H1 (cell line): ENCODE data around the gene TACC2. TPM values are rescaled to one million over a fixed set of nuclear protein-coding genes. Genes with fewer than 3 reads are reported as not detected.

Experiments
- CTCF ChIA-PET: fragments of 300-600 bp; sonication (Branson Sonifier 250); formaldehyde crosslinking; loops from one replicate; lab custom pipeline; 2021; ENCODE audit not compliant: partially characterized antibody; lab: Charles Lee
- POLR2A ChIA-PET: fragments of 300-600 bp; sonication (Branson Sonifier 250); formaldehyde crosslinking; loops from one replicate; lab custom pipeline; 2021; ENCODE audit warnings: inconsistent platforms; ENCODE audit not compliant: partially characterized antibody; lab: Charles Lee
- DNase-seq, 2 experiments: peaks; one replicate each; pipeline versions ENCODE4 v3.0.0 to v3.0.0-alpha.2; 2010 to 2022; ENCODE audit warnings: low spot score in 2 of 2, low read depth in 1 of 2, mixed read lengths in 1 of 2
- FAIRE-seq: peaks from 2 replicates; lab custom pipeline; 2011; peaks lifted over from hg19 to GRCh38; lab: Jason Lieb, UNC
- H2AFZ ChIP-seq: 2 replicates; pipeline ENCODE4 v1.8.1; 2012; ENCODE audit warnings: low read length, inconsistent platforms
- H2AK5ac ChIP-seq: 2 replicates; pipeline ENCODE4 v1.6.1; 2013; ENCODE audit warnings: low read depth, low read length
- H2BK120ac ChIP-seq: replicated peaks from 2 replicates; pipeline ENCODE3; 2013; ENCODE audit warnings: low read depth, low read length, inconsistent platforms
- H2BK12ac ChIP-seq: 2 replicates; pipeline ENCODE4 v1.6.1; 2013; ENCODE audit warnings: low read depth, low read length
- H2BK15ac ChIP-seq: 2 replicates; pipeline ENCODE4 v1.6.1; 2013; ENCODE audit warnings: low read length
- H2BK20ac ChIP-seq: 2 replicates; pipeline ENCODE4 v1.6.1; 2013; ENCODE audit warnings: low read length
- H2BK5ac ChIP-seq: 2 replicates; pipeline ENCODE4 v1.6.1; 2013; ENCODE audit warnings: low read depth, low read length
- H3K14ac ChIP-seq: 2 replicates; pipeline ENCODE4 v1.6.1; 2013; ENCODE audit warnings: inconsistent platforms; ENCODE audit not compliant: insufficient read length
- H3K18ac ChIP-seq: 2 replicates; pipeline ENCODE4 v1.6.1; 2013; ENCODE audit warnings: low read length; ENCODE audit errors: extremely low read depth
- H3K23ac ChIP-seq: 2 replicates; pipeline ENCODE4 v1.6.1; 2013; ENCODE audit warnings: inconsistent platforms; ENCODE audit not compliant: insufficient read length
- H3K23me2 ChIP-seq: 2 replicates; pipeline ENCODE4 v1.6.1; 2013; ENCODE audit warnings: low read depth, low read length
- H3K27ac ChIP-seq: 2 replicates; pipeline ENCODE4 v1.6.1; 2011; ENCODE audit warnings: low read depth, low read length, inconsistent platforms
- H3K27me3 ChIP-seq, 4 experiments: replicated peaks in 1 of 4; 1 replicate in 1 of 4; 2 replicates in 3 of 4; pipeline versions ENCODE4 v1.6.1 to v1.8.1; 2011 to 2013; ENCODE audit warnings: low read length in 3 of 4, mild to moderate bottlenecking in 3 of 4, inconsistent platforms in 2 of 4, mixed read lengths in 2 of 4, moderate library complexity in 1 of 4; ENCODE audit not compliant: control insufficient read depth in 3 of 4, insufficient read depth in 3 of 4; ENCODE audit errors: extremely low read depth in 1 of 4
- H3K36me3 ChIP-seq, 4 experiments: 2 replicates each; pipeline versions ENCODE4 v1.6.1 to v1.8.1; 2011 to 2013; ENCODE audit warnings: mild to moderate bottlenecking in 4 of 4, low read length in 3 of 4, moderate library complexity in 2 of 4, control low read depth in 1 of 4, inconsistent platforms in 1 of 4; ENCODE audit not compliant: insufficient read depth in 4 of 4, control insufficient read depth in 2 of 4
- H3K4ac ChIP-seq: replicated peaks from 2 replicates; pipeline ENCODE3; 2013; ENCODE audit warnings: low read length, low read depth, mixed read lengths, inconsistent platforms; ENCODE audit not compliant: insufficient read length
- H3K4me1 ChIP-seq, 4 experiments: replicated peaks in 1 of 4; 1 replicate in 1 of 4; 2 replicates in 3 of 4; pipeline versions ENCODE4 v1.6.1 to v1.8.1; 2011 to 2013; ENCODE audit warnings: low read length in 3 of 4, inconsistent platforms in 2 of 4, mixed read lengths in 1 of 4; ENCODE audit not compliant: insufficient read depth in 4 of 4, control insufficient read depth in 3 of 4
- H3K4me2 ChIP-seq, 2 experiments: 2 replicates each; pipeline versions ENCODE4 v1.6.1 to v1.8.1; 2011 to 2013; ENCODE audit warnings: low read depth in 2 of 2, low read length in 2 of 2, control low read depth in 1 of 2, inconsistent platforms in 1 of 2, mild to moderate bottlenecking in 1 of 2; ENCODE audit not compliant: insufficient read depth in 1 of 2
- H3K4me3 ChIP-seq, 4 experiments: fragments of 200-600, 300-600 bp in 1 of 4; sonication (generic), shearing (Covaris generic), sonication (Bioruptor Twin) in 1 of 4; 2 replicates each; pipeline versions ENCODE4 v1.5.1 to v1.8.1; 2011 to 2016; ENCODE audit warnings: low read length in 4 of 4, low read depth in 3 of 4, control low read depth in 2 of 4, inconsistent platforms in 2 of 4, mild to moderate bottlenecking in 2 of 4, mixed read lengths in 1 of 4, moderate library complexity in 1 of 4; ENCODE audit not compliant: insufficient read depth in 2 of 4; ENCODE audit errors: extremely low read depth in 1 of 4
- H3K56ac ChIP-seq: replicated peaks from 2 replicates; pipeline ENCODE3; 2013; ENCODE audit warnings: low read depth, mild to moderate bottlenecking, mixed read lengths, low read length, inconsistent platforms; ENCODE audit not compliant: insufficient read length
- H3K79me1 ChIP-seq: 2 replicates; pipeline ENCODE4 v1.6.1; 2013; ENCODE audit warnings: low read depth, low read length, control low read depth
- H3K79me2 ChIP-seq, 2 experiments: 2 replicates each; pipeline versions ENCODE4 v1.6.1 to v1.8.1; 2012 to 2013; ENCODE audit warnings: low read length in 2 of 2, mild to moderate bottlenecking in 2 of 2, inconsistent platforms in 1 of 2; ENCODE audit not compliant: insufficient read depth in 2 of 2, control insufficient read depth in 1 of 2
- H3K9ac ChIP-seq, 4 experiments: replicated peaks in 1 of 4; 1 replicate in 1 of 4; 2 replicates in 3 of 4; pipeline versions ENCODE4 v1.6.1 to v1.8.1; 2011 to 2013; ENCODE audit warnings: low read depth in 3 of 4, low read length in 3 of 4, control low read depth in 2 of 4, mild to moderate bottlenecking in 2 of 4, moderate library complexity in 2 of 4, inconsistent platforms in 1 of 4; ENCODE audit errors: extremely low read depth in 1 of 4
- H3K9me3 ChIP-seq, 2 experiments: 2 replicates each; pipeline versions ENCODE4 v1.6.1 to v1.8.1; 2012 to 2013; ENCODE audit warnings: mild to moderate bottlenecking in 2 of 2, moderate library complexity in 2 of 2, control low read depth in 1 of 2, inconsistent platforms in 1 of 2, low read depth in 1 of 2, low read length in 1 of 2, mixed read lengths in 1 of 2; ENCODE audit not compliant: insufficient read depth in 2 of 2
- H4K20me1 ChIP-seq, 2 experiments: replicated peaks in 1 of 2; 2 replicates each; pipeline versions ENCODE3 to v1.8.1; 2011 to 2013; ENCODE audit warnings: inconsistent platforms in 2 of 2, low read length in 2 of 2, mild to moderate bottlenecking in 1 of 2; ENCODE audit not compliant: insufficient read depth in 2 of 2, control insufficient read depth in 1 of 2
- H4K5ac ChIP-seq: 2 replicates; pipeline ENCODE4 v1.6.1; 2013; ENCODE audit warnings: low read length, low read depth, mixed read lengths, inconsistent platforms; ENCODE audit not compliant: insufficient read length
- H4K8ac ChIP-seq: 2 replicates; pipeline ENCODE4 v1.8.0; 2013; ENCODE audit warnings: mild to moderate bottlenecking, moderate library complexity, low read length, inconsistent platforms; ENCODE audit not compliant: insufficient read depth; ENCODE audit errors: extremely low read depth
- H4K91ac ChIP-seq: replicated peaks from 2 replicates; pipeline ENCODE3; 2013; ENCODE audit warnings: low read length, mixed read lengths, inconsistent platforms; ENCODE audit not compliant: insufficient read length
- ASH2L ChIP-seq: fragments of 200-600, 300-600 bp; sonication (generic); IDR thresholded peaks from one replicate; pipeline ENCODE4 v1.7.1; 2017; ENCODE audit warnings: low read length
- CEBPB ChIP-seq: IDR thresholded peaks from 2 replicates; pipeline ENCODE4 v1.6.1; 2012; ENCODE audit warnings: low read depth, low read length
- GTF2F1 ChIP-seq: IDR thresholded peaks from 2 replicates; pipeline ENCODE4 v1.6.1; 2012; ENCODE audit warnings: low read depth, low read length, improper control_type of control experiment, borderline replicate concordance
- KDM4A ChIP-seq: IDR thresholded peaks from one replicate; pipeline ENCODE4 v1.7.1; 2012; ENCODE audit warnings: low read depth, mild to moderate bottlenecking, moderate library complexity, low read length, inconsistent platforms; ENCODE audit not compliant: severe bottlenecking
- PHF8 ChIP-seq: fragments of 200-600 bp; sonication (generic); conservative IDR thresholded peaks from 2 replicates; pipeline ENCODE4 v1.7.1; 2012; ENCODE audit warnings: low read depth, mild to moderate bottlenecking, inconsistent platforms, low read length, moderate library complexity
- POU5F1 ChIP-seq: IDR thresholded peaks from 2 replicates; pipeline ENCODE4 v1.6.1; 2011; ENCODE audit warnings: low read depth, mild to moderate bottlenecking, low read length, moderate library complexity
- RBBP5 ChIP-seq: IDR thresholded peaks from 2 replicates; pipeline ENCODE4 v1.7.1; 2012; ENCODE audit warnings: low read depth, mild to moderate bottlenecking, inconsistent platforms, low read length, moderate library complexity, borderline replicate concordance
- SIX5 ChIP-seq: IDR thresholded peaks from 2 replicates; pipeline ENCODE4 v1.6.1; 2011; ENCODE audit warnings: mild to moderate bottlenecking, low read depth, low read length
- SP4 ChIP-seq: IDR thresholded peaks from 2 replicates; pipeline ENCODE4 v1.6.1; 2012; ENCODE audit warnings: low read length, inconsistent platforms
- TEAD4 ChIP-seq: IDR thresholded peaks from 2 replicates; pipeline ENCODE4 v1.6.1; 2012; ENCODE audit warnings: low read depth, low read length, inconsistent platforms, mixed read lengths
- WGBS, 2 experiments: shearing (Covaris generic) in 1 of 2; methylation state at CpG; one replicate each; pipeline versions ENCODE4 v1.1.6 to v1.1.7; 2013 to 2015; ENCODE audit warnings: low lambda C conversion rate in 2 of 2, mixed read lengths in 2 of 2, inconsistent platforms in 1 of 2, low coverage in 1 of 2, missing lambda C conversion rate in 1 of 2; ENCODE audit not compliant: insufficient replicate concordance in 2 of 2, insufficient coverage in 1 of 2, insufficient read length in 1 of 2; ENCODE audit errors: extremely low coverage in 1 of 2, missing lambda C conversion rate in 1 of 2; 5-methylcytosine and 5-hydroxymethylcytosine counted together
- polyA plus RNA-seq, 7 experiments: library from polyadenylated mRNA; depleted of rRNA in 3 of 7; stranded (reverse) in 5 of 7; unstranded in 2 of 7; fragments of >200 nt in 5 of 7; fragments of 200-250 nt in 2 of 7; gene quantifications; 1 replicate in 5 of 7; 2 replicates in 1 of 7; 4 replicates in 1 of 7; pipeline versions ENCODE4 v1.2.1 to v1.2.3, GENCODE V29; 2011 to 2013; ENCODE audit warnings: missing spikeins in 2 of 7, mixed read lengths in 2 of 7
- total RNA-seq: library from RNA; stranded (reverse); fragmentation: NEBNext Ultra II Directional; extraction: Animal tissue kit (Norgen Biotek cat#: 25700); gene quantifications from 2 replicates; pipeline ENCODE4 v1.2.1, GENCODE V29; 2021
- TF ChIP-seq, protein P1 (sequence below): IDR thresholded peaks from 2 replicates; pipeline ENCODE4 v1.6.1; 2012; ENCODE audit warnings: low read length, inconsistent platforms
- TF ChIP-seq, protein P2 (sequence below): IDR thresholded peaks from 2 replicates; pipeline ENCODE4 v1.6.1; 2011; ENCODE audit warnings: low read length, improper control_type of control experiment

Gene TACC2
- total and polyA plus RNA-seq, 2 of the 8 experiments (the other 6 are each of a cell fraction or from before 2014, with no cell fraction given): 21.2 to 46.6 TPM

DNA sequence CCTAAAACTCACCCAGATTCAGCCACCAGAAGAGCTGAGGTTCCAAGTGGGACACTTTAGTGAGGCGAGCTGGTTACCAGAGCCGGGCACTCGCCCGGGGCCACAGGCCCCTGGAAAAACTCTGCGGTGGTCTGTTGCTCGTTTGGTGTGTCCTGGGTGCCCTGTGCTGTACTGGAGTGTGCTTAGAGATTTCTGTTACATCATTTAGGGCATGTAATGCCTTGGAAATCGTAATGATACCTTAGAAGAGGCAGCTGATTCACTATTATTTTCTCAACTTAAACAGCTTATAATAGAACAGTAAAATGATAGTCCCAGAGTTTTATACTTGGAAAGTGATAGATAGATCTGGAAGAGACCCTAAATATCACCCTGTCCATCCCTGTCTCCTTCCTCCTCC lies 233.7 kb downstream of the TACC2 start:
- Histone ChIP-seq H2AK5ac (no peak overlapping the region), H3K23ac (no peak overlapping the region), H3K27me3 (no peaks in the 10 kb centered on the region), H3K79me1 (no peaks in the 10 kb centered on the region), H3K56ac (no peak overlapping the region), H2BK120ac (no peak overlapping the region), H2BK5ac (no peak overlapping the region), H2AFZ (no peak overlapping the region), H3K9ac (no peak overlapping the region), H3K36me3 (peaks cover 13 to 71% (median 41%) of the 10 kb centered on the region in 4 experiments; a peak in 7 of 8 replicates), H3K4me3 (no peak overlapping the region), H3K4me2 (no peak overlapping the region), H3K4me1 (no peaks in the 10 kb centered on the region), H2BK12ac (no peak overlapping the region), H3K23me2 (no peaks in the 10 kb centered on the region), H4K8ac (no peak overlapping the region), H4K20me1 (peaks cover 3 to 7% of the 10 kb centered on the region in 2 experiments), H3K79me2 (no peaks in the 10 kb centered on the region), H3K18ac (no peak overlapping the region), H2BK20ac (no peak overlapping the region), H2BK15ac (no peak overlapping the region), H3K27ac (no peak overlapping the region), H4K5ac (no peak overlapping the region), H3K9me3 (no peaks in the 10 kb centered on the region), H3K14ac (no peak overlapping the region), H4K91ac (no peak overlapping the region), H3K4ac (no peak overlapping the region)
- ChIA-PET POLR2A (interaction anchor here (0.7 to 1.6 kb wide), 3 partner anchors 10 to 249 kb away, joined by 3 to 4 read pairs (median 4); no protein-coding TSS in a partner anchor), CTCF (interaction anchor here (1.0 to 3.2 kb wide), 4 partner anchors 15 to 83 kb away, joined by 3 to 11 read pairs (median 6); no protein-coding TSS in a partner anchor)
- FAIRE-seq (no peak), DNase-seq (no peak)
- 93% methylated on average over 7 of the region's 7 CpGs; no CpG with 5 or more reads in 1 of the 2 experiments for WGBS, 2 experiments
- TF ChIP-seq SP4: no peak
- no peak for TF ChIP-seq PHF8
- no peak for TF ChIP-seq CEBPB
- no peak for TF ChIP-seq RBBP5
- TF ChIP-seq, protein P1, sequence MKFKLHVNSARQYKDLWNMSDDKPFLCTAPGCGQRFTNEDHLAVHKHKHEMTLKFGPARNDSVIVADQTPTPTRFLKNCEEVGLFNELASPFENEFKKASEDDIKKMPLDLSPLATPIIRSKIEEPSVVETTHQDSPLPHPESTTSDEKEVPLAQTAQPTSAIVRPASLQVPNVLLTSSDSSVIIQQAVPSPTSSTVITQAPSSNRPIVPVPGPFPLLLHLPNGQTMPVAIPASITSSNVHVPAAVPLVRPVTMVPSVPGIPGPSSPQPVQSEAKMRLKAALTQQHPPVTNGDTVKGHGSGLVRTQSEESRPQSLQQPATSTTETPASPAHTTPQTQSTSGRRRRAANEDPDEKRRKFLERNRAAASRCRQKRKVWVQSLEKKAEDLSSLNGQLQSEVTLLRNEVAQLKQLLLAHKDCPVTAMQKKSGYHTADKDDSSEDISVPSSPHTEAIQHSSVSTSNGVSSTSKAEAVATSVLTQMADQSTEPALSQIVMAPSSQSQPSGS: no peak
- TF ChIP-seq GTF2F1: no peak
- no peak for TF ChIP-seq ASH2L
- no peak for TF ChIP-seq TEAD4
- no peak for TF ChIP-seq SIX5
- TF ChIP-seq, protein P2, sequence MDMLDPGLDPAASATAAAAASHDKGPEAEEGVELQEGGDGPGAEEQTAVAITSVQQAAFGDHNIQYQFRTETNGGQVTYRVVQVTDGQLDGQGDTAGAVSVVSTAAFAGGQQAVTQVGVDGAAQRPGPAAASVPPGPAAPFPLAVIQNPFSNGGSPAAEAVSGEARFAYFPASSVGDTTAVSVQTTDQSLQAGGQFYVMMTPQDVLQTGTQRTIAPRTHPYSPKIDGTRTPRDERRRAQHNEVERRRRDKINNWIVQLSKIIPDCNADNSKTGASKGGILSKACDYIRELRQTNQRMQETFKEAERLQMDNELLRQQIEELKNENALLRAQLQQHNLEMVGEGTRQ: no peak
- no peak for TF ChIP-seq POU5F1
- no peak for TF ChIP-seq KDM4A
